Adrenal gland (tissue), 12 donors: ENCODE data around the gene RASSF6. TPM values are rescaled to one million over a fixed set of nuclear protein-coding genes. Genes with fewer than 3 reads are reported as not detected.

Source experiments
- DNase-seq, 7 donors: peaks; one replicate each; pipeline ENCODE4 v3.0.0-alpha.2; 2019 to 2020
- H3K27ac ChIP-seq, 5 donors: fragments of 200-600 bp; sonication (generic) in 4 of 5; 1 replicate in 3 of 5; 2 replicates in 2 of 5; pipeline versions ENCODE4 v1.5.1 to v1.8.0; 2016 to 2020; ENCODE audit warnings: mild to moderate bottlenecking in 1 of 5
- H3K27me3 ChIP-seq: fragments of 200-600 bp; 2 replicates; pipeline ENCODE4 v1.8.0; 2021
- H3K36me3 ChIP-seq, 2 donors: fragments of 200-600 bp; replicated peaks in 1 of 2; 1 replicate in 1 of 2; 2 replicates in 1 of 2; pipeline versions ENCODE4 v1.5.1 to v1.8.0; 2018 to 2022
- H3K4me1 ChIP-seq, 2 donors: fragments of 200-600 bp; replicated peaks in 1 of 2; 1 replicate in 1 of 2; 2 replicates in 1 of 2; pipeline versions ENCODE4 v1.5.1 to v1.8.0; 2018 to 2021
- H3K4me3 ChIP-seq, 4 donors: fragments of 200-600 bp; sonication (generic) in 3 of 4; one replicate each; pipeline ENCODE4 v1.5.1; 2016 to 2018
- H3K9me3 ChIP-seq, 3 donors: fragments of 200-600 bp; sonication (generic) in 1 of 3; replicated peaks in 1 of 3; 1 replicate in 2 of 3; 2 replicates in 1 of 3; pipeline versions ENCODE4 v1.5.1 to v1.8.0; 2016 to 2021
- POLR2A ChIP-seq, 2 donors: fragments of 450-650 bp; IDR thresholded peaks; one replicate each; pipeline ENCODE4 v1.6.1; 2017; ENCODE audit warnings: antibody characterized with exemption in 2 of 2, mild to moderate bottlenecking in 2 of 2, moderate library complexity in 1 of 2
- WGBS, 4 donors: extraction: QIAGEN DNeasy Blood & Tissue Kit in 2 of 4; methylation state at CpG; one replicate each; pipeline versions ENCODE4 v1.1.5 to v1.1.7; 2013 to 2017; 5-methylcytosine and 5-hydroxymethylcytosine counted together
- intact Hi-C, 2 donors: fragments of 100-400 bp; cut with DNase I; formaldehyde crosslinking; loops; one replicate each; pipeline versions ENCODE4 v1.14.1 to v1.15.0; 2022 to 2023
- polyA plus RNA-seq, 3 donors: library from polyadenylated mRNA; stranded (reverse); fragments of 200-250 nt in 2 of 3; fragments of 350-450 nt in 1 of 3; fragmentation: Illumina TruSeq in 1 of 3; extraction: RNeasy Lipid Tissue Mini Kit (QIAGEN cat#74804) in 1 of 3; gene quantifications; one replicate each; pipeline ENCODE4 v1.2.3, GENCODE V29; 2013 to 2014
- total RNA-seq, 9 donors: library from RNA; depleted of rRNA in 4 of 9; stranded (reverse); fragments of >200 nt in 4 of 9; fragments of 120-200 nt in 1 of 9; fragmentation: NEBNext Ultra II Directional in 1 of 9; extraction: Animal tissue kit (Norgen Biotek cat#: 25700) in 1 of 9; gene quantifications; one replicate each; pipeline versions ENCODE4 v1.1.0 to v1.2.4, GENCODE V29; 2013 to 2023
- TF ChIP-seq, protein P1 (sequence below), 6 experiments: fragments of 450-650 bp in 4 of 6; fragments of 200-600 bp in 2 of 6; sonication (generic) in 1 of 6; IDR thresholded peaks; 1 replicate in 5 of 6; 2 replicates in 1 of 6; pipeline versions ENCODE4 v1.5.1 to v1.8.0; 2016 to 2021; ENCODE audit warnings: antibody characterized with exemption in 6 of 6, mild to moderate bottlenecking in 2 of 6, moderate library complexity in 1 of 6
- donor health status: healthy with polysubstance abuse.
- donor health status: Bipolar disorder and iron deficiency.
- donor health status: DM: yes; HTN: yes; CAD: no.
- donor health status: DM: no; HTN: no; CAD: no.
- donor health status: DM: no; HTN: no; CAD: no.
- donor health status: DM: yes; HTN: yes; CAD: no.

RASSF6 gene
- total and polyA plus RNA-seq, 12 donors: 0.07 to 0.23 (median 0.13) TPM; not detected in 8

DNA sequence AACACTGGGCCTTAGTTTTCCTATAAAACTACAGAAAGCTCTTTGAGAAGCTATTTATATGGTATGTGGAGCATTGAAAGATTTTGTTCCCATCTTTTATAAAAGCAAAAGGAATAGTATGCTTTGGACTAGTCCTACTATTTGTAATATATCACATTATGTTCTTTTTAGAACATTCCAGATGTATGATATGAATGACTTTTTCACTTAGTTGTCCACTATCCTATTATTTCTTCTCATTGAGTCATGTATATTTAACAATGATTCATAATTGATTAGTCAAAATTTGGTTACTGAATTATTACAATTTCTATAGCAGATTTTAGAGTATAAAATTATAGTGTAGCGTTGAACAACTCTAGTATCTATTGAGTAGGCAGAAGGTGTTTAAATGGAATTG is 34.2 kb downstream of the RASSF6 start:
- H3K27me3 ChIP-seq: no peaks in the 10 kb centered on the region
- no peak for DNase-seq
- no peaks in the 10 kb centered on the region for H3K36me3 ChIP-seq
- no peaks in the 10 kb centered on the region for H3K4me1 ChIP-seq
- intact Hi-C loops: no loop called here
- H3K4me3 ChIP-seq: no peak overlapping the region
- H3K27ac ChIP-seq: no peak overlapping the region
- WGBS, 4 donors: 84 to 93% (median 87%) methylated on average over 1 of the region's 1 CpG
- TF ChIP-seq, protein P1, sequence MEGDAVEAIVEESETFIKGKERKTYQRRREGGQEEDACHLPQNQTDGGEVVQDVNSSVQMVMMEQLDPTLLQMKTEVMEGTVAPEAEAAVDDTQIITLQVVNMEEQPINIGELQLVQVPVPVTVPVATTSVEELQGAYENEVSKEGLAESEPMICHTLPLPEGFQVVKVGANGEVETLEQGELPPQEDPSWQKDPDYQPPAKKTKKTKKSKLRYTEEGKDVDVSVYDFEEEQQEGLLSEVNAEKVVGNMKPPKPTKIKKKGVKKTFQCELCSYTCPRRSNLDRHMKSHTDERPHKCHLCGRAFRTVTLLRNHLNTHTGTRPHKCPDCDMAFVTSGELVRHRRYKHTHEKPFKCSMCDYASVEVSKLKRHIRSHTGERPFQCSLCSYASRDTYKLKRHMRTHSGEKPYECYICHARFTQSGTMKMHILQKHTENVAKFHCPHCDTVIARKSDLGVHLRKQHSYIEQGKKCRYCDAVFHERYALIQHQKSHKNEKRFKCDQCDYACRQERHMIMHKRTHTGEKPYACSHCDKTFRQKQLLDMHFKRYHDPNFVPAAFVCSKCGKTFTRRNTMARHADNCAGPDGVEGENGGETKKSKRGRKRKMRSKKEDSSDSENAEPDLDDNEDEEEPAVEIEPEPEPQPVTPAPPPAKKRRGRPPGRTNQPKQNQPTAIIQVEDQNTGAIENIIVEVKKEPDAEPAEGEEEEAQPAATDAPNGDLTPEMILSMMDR (IDR thresholded peaks at IDR 0.05): no peak
- TF ChIP-seq POLR2A (IDR thresholded peaks at IDR 0.05): no peak
- no peaks in the 10 kb centered on the region for H3K9me3 ChIP-seq

- H3K27me3 ChIP-seq: no peaks in the 10 kb centered on the region
- no peak overlapping the region for H3K4me3 ChIP-seq
- intact Hi-C loops: no loop called here
- no peak for TF ChIP-seq POLR2A (IDR thresholded peaks at IDR 0.05)
- TF ChIP-seq, protein P1 (IDR thresholded peaks at IDR 0.05): no peak
- H3K27ac ChIP-seq: no peak overlapping the region
- H3K4me1 ChIP-seq: no peaks in the 10 kb centered on the region
- no peaks in the 10 kb centered on the region for H3K9me3 ChIP-seq
- no peaks in the 10 kb centered on the region for H3K36me3 ChIP-seq
- DNase-seq: no peak
These were observed 34.9 kb downstream of the RASSF6 start for GRCh38 chr4:73585345-73585744.

DNA sequence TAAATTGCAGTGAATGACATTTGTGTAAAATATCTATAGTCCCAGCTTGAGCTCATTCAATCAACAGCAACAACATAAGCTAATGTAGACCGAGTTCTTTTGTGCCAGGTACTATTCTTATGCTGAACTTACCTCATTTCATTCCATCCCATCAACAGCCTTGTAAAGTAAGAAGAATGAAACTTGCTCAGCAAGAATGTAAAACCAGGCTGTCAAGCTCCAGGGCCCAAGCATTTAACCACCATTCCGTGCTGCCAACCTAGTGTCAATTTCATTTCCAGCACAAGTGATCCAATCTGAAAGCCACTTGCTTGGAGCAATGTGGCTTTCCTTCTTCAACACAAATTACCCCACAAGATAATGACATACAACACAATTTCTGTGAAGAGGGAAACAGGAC is 36.6 kb downstream of the RASSF6 start:
- DNase-seq: no peak
- Histone ChIP-seq H3K36me3 (no peaks in the 10 kb centered on the region), H3K27me3 (no peaks in the 10 kb centered on the region), H3K9me3 (no peaks in the 10 kb centered on the region), H3K4me1 (no peaks in the 10 kb centered on the region), H3K27ac (no peak overlapping the region), H3K4me3 (no peak overlapping the region)
- intact Hi-C loops: no loop called here
- 54 to 61% (median 55%) methylated on average over 2 of the region's 2 CpGs for WGBS, 4 donors
- TF ChIP-seq POLR2A (IDR thresholded peaks at IDR 0.05): no peak
- TF ChIP-seq, protein P1 (IDR thresholded peaks at IDR 0.05): no peak

DNA sequence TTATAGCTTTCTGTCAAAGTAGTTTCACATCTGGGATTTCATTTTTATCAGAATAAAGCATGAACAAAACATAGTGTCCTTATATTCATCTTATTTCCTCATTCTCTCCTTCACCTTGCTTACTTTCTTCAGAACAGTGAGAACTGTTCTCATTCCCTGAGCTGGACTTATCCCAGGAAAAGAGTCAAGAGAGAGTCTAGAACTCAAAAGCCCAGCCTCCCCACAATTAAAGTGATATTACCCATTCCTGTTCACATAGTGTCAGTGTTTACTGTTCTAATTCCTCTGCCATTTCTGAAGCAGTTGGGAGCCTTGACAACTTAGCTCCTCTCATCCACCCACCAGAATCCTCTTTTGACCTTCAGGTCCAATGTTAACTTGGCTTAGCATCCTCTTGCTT is 42.9 kb downstream of the RASSF6 start:
- intact Hi-C loops: loop anchor here in 1 of 2 donors (10.0 kb wide), 1 partner anchor 77 kb away; no protein-coding TSS in a partner anchor

More for the DNA sequence above, 42.9 kb downstream of the RASSF6 start:
- TF ChIP-seq POLR2A (IDR thresholded peaks at IDR 0.05): no peak
- TF ChIP-seq, protein P1 (IDR thresholded peaks at IDR 0.05): no peak
- H3K27ac ChIP-seq: no peak overlapping the region
- no peaks in the 10 kb centered on the region for H3K36me3 ChIP-seq
- DNase-seq: no peak
- H3K27me3 ChIP-seq: no peaks in the 10 kb centered on the region
- no peaks in the 10 kb centered on the region for H3K9me3 ChIP-seq
- no peak overlapping the region for H3K4me3 ChIP-seq
- no peaks in the 10 kb centered on the region for H3K4me1 ChIP-seq
